HCT116 (cell line): ENCODE measurements around the gene COASY. TPM values are rescaled to one million over a fixed set of nuclear protein-coding genes. Genes with fewer than 3 reads are reported as not detected.

ENCODE experiments used
- ATAC-seq: fragments of 200-7000 bp; cut with Tn5 transposase; 2 replicates; pipeline ENCODE4 v1.9.1; 2020; ENCODE audit warnings: mild to moderate bottlenecking, moderate library complexity
- BruUV-seq: library from RNA; stranded (reverse); fragments of 400-500 nt; replicated peaks from 2 replicates; lab custom pipeline; 2021; lab: Mats Ljungman, UMichigan
- CTCF ChIA-PET: fragments of 300-600 bp; sonication (Branson Sonifier 250); formaldehyde crosslinking; loops from one replicate; lab custom pipeline; 2021; ENCODE audit warnings: antibody characterized with exemption; lab: Charles Lee
- POLR2A ChIA-PET: fragments of 300-600, 350-600 bp; sonication (Branson Sonifier 250); formaldehyde crosslinking; loops from one replicate; lab custom pipeline; 2021; ENCODE audit warnings: antibody characterized with exemption; lab: Charles Lee
- RAD21 ChIA-PET, 2 experiments: fragments of 300-600 bp; sonication (Branson Sonifier 250); formaldehyde crosslinking; loops; one replicate each; lab custom pipeline; 2023; ENCODE audit warnings: low total read pairs in 2 of 2; ENCODE audit not compliant: uncharacterized antibody in 2 of 2, unreplicated experiment in 2 of 2, low non-redundant PET in 1 of 2; lab: Charles Lee
- DNase-seq: peaks from one replicate; pipeline ENCODE4 v3.0.0-alpha.2; 2010; ENCODE audit warnings: low read depth, low spot score
- H2AFZ ChIP-seq: fragments of 200-600 bp; shearing (Covaris generic), sonication (generic); 2 replicates; pipeline ENCODE4 v1.6.1; 2017; ENCODE audit warnings: low read depth, mixed run types, mixed read lengths, antibody characterized with exemption, low read length; ENCODE audit not compliant: poor library complexity, severe bottlenecking
- H3K27ac ChIP-seq: 2 replicates; pipeline ENCODE4 v1.5.1; 2012; ENCODE audit warnings: low read depth, low read length
- H3K27me3 ChIP-seq: fragments of 200-600 bp; sonication (generic); 2 replicates; pipeline ENCODE4 v1.6.1; 2016; ENCODE audit warnings: mixed run types, low read length, mixed read lengths; ENCODE audit not compliant: insufficient read depth
- H3K36me3 ChIP-seq, 2 experiments: fragments of 200-500 bp in 1 of 2; fragments of 200-600 bp in 1 of 2; sonication (Bioruptor generic) in 1 of 2; sonication (generic) in 1 of 2; 2 replicates each; pipeline versions ENCODE4 v1.5.1 to v1.6.1; 2014 to 2016; ENCODE audit warnings: low read length in 2 of 2, inconsistent platforms in 1 of 2, mixed read lengths in 1 of 2, mixed run types in 1 of 2; ENCODE audit not compliant: insufficient read depth in 2 of 2, control insufficient read depth in 1 of 2
- H3K4me1 ChIP-seq, 2 experiments: fragments of 200-600 bp in 1 of 2; sonication (generic) in 1 of 2; 2 replicates each; pipeline versions ENCODE4 v1.5.1 to v1.6.1; 2012 to 2017; ENCODE audit warnings: low read length in 2 of 2, inconsistent platforms in 1 of 2, mild to moderate bottlenecking in 1 of 2, mixed read lengths in 1 of 2, mixed run types in 1 of 2, moderate library complexity in 1 of 2; ENCODE audit not compliant: insufficient read depth in 2 of 2, control insufficient read depth in 1 of 2
- H3K4me2 ChIP-seq: fragments of 200-600 bp; sonication (generic); 2 replicates; pipeline ENCODE4 v1.6.1; 2017; ENCODE audit warnings: mixed run types, low read length, mixed read lengths
- H3K4me3 ChIP-seq, 2 experiments: fragments of 200-600 bp in 1 of 2; sonication (generic) in 1 of 2; replicated peaks in 1 of 2; 2 replicates each; pipeline ENCODE4 v1.5.1; 2011 to 2016; ENCODE audit warnings: low read length in 2 of 2, control low read depth in 1 of 2, low read depth in 1 of 2, mild to moderate bottlenecking in 1 of 2, mixed read lengths in 1 of 2, mixed run types in 1 of 2
- H3K79me2 ChIP-seq: fragments of 200-600 bp; sonication (generic); 2 replicates; pipeline ENCODE4 v1.6.1; 2017; ENCODE audit warnings: mild to moderate bottlenecking, mixed run types, low read length, moderate library complexity, mixed read lengths; ENCODE audit not compliant: insufficient read depth
- H3K9ac ChIP-seq: fragments of 200-600 bp; sonication (generic); 2 replicates; pipeline ENCODE4 v1.6.1; 2016; ENCODE audit warnings: low read length, mixed read lengths
- H3K9me2 ChIP-seq: fragments of 200-600 bp; sonication (generic), shearing (Covaris generic); 2 replicates; pipeline ENCODE4 v1.6.1; 2017; ENCODE audit warnings: mixed run types, mild to moderate bottlenecking, moderate library complexity; ENCODE audit not compliant: insufficient read depth
- H3K9me3 ChIP-seq, 2 experiments: fragments of 200-500 bp in 1 of 2; fragments of 200-600 bp in 1 of 2; sonication (Bioruptor generic) in 1 of 2; sonication (generic) in 1 of 2; 2 replicates each; pipeline ENCODE4 v1.6.1; 2014 to 2017; ENCODE audit warnings: low read length in 2 of 2, mixed read lengths in 2 of 2, inconsistent platforms in 1 of 2, low read depth in 1 of 2, mild to moderate bottlenecking in 1 of 2, mixed run types in 1 of 2, moderate library complexity in 1 of 2; ENCODE audit not compliant: control insufficient read depth in 1 of 2, insufficient read depth in 1 of 2
- H4K20me1 ChIP-seq: fragments of 200-600 bp; sonication (generic), shearing (Covaris generic); 2 replicates; pipeline ENCODE4 v1.6.1; 2017; ENCODE audit warnings: mixed run types, mild to moderate bottlenecking, moderate library complexity; ENCODE audit not compliant: insufficient read depth
- CBX3 ChIP-seq: IDR thresholded peaks from 2 replicates; pipeline ENCODE4 v1.6.1; 2012; ENCODE audit warnings: low read depth
- CEBPB ChIP-seq: IDR thresholded peaks from 2 replicates; pipeline ENCODE4 v1.6.1; 2012; ENCODE audit warnings: low read depth
- EZH2 ChIP-seq: fragments of 200-600 bp; sonication (generic); IDR thresholded peaks from 2 replicates; pipeline ENCODE4 v1.6.1; 2017; ENCODE audit warnings: antibody characterized with exemption, mixed run types
- POLR2A ChIP-seq: IDR thresholded peaks from 2 replicates; pipeline ENCODE4 v1.7.0; 2011; ENCODE audit warnings: borderline replicate concordance; ENCODE audit not compliant: insufficient read depth, insufficient read length; ENCODE audit errors: extremely low read depth
- SP1 ChIP-seq: IDR thresholded peaks from 2 replicates; pipeline ENCODE4 v1.6.1; 2012; ENCODE audit warnings: low read depth
- intact Hi-C: fragments of 100-400 bp; cut with micrococcal nuclease; formaldehyde crosslinking; loops from 2 replicates; pipeline ENCODE4 v1.10.0; 2022
- total RNA-seq: library from RNA; stranded (reverse); gene quantifications from one replicate; pipeline ENCODE4 v1.2.1, GENCODE V29; 2021; ENCODE audit not compliant: unreplicated experiment
- TF ChIP-seq, protein P1 (sequence below): IDR thresholded peaks from 2 replicates; pipeline ENCODE4 v1.6.1; 2012; ENCODE audit warnings: low read depth
- TF ChIP-seq, protein P2 (sequence below): IDR thresholded peaks from 2 replicates; pipeline ENCODE4 v1.6.1; 2011; ENCODE audit warnings: mild to moderate bottlenecking, low read length, moderate library complexity; ENCODE audit not compliant: insufficient replicate concordance; ENCODE audit errors: extremely low read depth

Gene COASY
- total RNA-seq, 1 experiment from 2014 or later, result 137 TPM

- TF ChIP-seq, protein P1, sequence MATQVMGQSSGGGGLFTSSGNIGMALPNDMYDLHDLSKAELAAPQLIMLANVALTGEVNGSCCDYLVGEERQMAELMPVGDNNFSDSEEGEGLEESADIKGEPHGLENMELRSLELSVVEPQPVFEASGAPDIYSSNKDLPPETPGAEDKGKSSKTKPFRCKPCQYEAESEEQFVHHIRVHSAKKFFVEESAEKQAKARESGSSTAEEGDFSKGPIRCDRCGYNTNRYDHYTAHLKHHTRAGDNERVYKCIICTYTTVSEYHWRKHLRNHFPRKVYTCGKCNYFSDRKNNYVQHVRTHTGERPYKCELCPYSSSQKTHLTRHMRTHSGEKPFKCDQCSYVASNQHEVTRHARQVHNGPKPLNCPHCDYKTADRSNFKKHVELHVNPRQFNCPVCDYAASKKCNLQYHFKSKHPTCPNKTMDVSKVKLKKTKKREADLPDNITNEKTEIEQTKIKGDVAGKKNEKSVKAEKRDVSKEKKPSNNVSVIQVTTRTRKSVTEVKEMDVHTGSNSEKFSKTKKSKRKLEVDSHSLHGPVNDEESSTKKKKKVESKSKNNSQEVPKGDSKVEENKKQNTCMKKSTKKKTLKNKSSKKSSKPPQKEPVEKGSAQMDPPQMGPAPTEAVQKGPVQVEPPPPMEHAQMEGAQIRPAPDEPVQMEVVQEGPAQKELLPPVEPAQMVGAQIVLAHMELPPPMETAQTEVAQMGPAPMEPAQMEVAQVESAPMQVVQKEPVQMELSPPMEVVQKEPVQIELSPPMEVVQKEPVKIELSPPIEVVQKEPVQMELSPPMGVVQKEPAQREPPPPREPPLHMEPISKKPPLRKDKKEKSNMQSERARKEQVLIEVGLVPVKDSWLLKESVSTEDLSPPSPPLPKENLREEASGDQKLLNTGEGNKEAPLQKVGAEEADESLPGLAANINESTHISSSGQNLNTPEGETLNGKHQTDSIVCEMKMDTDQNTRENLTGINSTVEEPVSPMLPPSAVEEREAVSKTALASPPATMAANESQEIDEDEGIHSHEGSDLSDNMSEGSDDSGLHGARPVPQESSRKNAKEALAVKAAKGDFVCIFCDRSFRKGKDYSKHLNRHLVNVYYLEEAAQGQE, result no peak
- TF ChIP-seq EZH2, result no peak
- no peak for TF ChIP-seq CBX3
- no peak for TF ChIP-seq SP1
Observed at GRCh38 chr17:42585353-42585752, 23.4 kb downstream of the COASY start (continued).

- RAD21 ChIA-PET, result no interaction called here
- CTCF ChIA-PET, result interaction anchor here (2.2 kb wide), 1 partner anchor 8 kb away, joined by 12 read pairs; the partner anchor contains the start of gene PSMC3IP
- no TSS peak for BruUV-seq
- no peak for ATAC-seq
- Histone ChIP-seq H3K4me3 (no peak overlapping the region), H3K79me2 (no peaks in the 10 kb centered on the region), H3K4me1 (no peaks in the 10 kb centered on the region), H3K27me3 (no peaks in the 10 kb centered on the region), H2AFZ (no peak overlapping the region)
- TF ChIP-seq CEBPB (no peak), POLR2A (no peak)
- TF ChIP-seq, protein P2, sequence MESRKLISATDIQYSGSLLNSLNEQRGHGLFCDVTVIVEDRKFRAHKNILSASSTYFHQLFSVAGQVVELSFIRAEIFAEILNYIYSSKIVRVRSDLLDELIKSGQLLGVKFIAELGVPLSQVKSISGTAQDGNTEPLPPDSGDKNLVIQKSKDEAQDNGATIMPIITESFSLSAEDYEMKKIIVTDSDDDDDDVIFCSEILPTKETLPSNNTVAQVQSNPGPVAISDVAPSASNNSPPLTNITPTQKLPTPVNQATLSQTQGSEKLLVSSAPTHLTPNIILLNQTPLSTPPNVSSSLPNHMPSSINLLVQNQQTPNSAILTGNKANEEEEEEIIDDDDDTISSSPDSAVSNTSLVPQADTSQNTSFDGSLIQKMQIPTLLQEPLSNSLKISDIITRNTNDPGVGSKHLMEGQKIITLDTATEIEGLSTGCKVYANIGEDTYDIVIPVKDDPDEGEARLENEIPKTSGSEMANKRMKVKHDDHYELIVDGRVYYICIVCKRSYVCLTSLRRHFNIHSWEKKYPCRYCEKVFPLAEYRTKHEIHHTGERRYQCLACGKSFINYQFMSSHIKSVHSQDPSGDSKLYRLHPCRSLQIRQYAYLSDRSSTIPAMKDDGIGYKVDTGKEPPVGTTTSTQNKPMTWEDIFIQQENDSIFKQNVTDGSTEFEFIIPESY, result no peak
- TF ChIP-seq, all 23 proteins: peak for 0
- no peak for DNase-seq
- Histone ChIP-seq H3K9me3 (no peaks in the 10 kb centered on the region), H3K27ac (no peak overlapping the region), H3K4me2 (no peak overlapping the region), H3K9me2 (no peaks in the 10 kb centered on the region), H3K36me3 (peaks cover 19 to 36% of the 10 kb centered on the region in 2 experiments; a peak in 3 of 4 replicates), H4K20me1 (no peaks in the 10 kb centered on the region), H3K9ac (no peak overlapping the region)
- intact Hi-C loops, result no loop called here
- POLR2A ChIA-PET, result no interaction called here
Observed at GRCh38 chr17:42586514-42587230, 24.7 kb downstream of the COASY start.
